ENCODE data around the gene HOXD3. TPM values are rescaled to one million over a fixed set of nuclear protein-coding genes. Genes with fewer than 3 reads are reported as not detected.
A peak's percentile ranks its signal among the peaks of the same experiment; 100 is the strongest.

Gene HOXD3
- total RNA-seq, 2 donors from 2014 or later: not detected

GRCh38 chr2:176126929-176127773 lies 30.0 kb upstream of the HOXD3 start:
- Mint-ChIP-seq H3K36me3 (ENCODE audit: low read depth) (peaks cover 18% of the 10 kb centered on the region), H3K9me3 (no peaks in the 10 kb centered on the region), H3K4me1 (peaks cover under 1% of the 10 kb centered on the region), H3K27ac (no peak overlapping the region), H3K4me3 (no peak overlapping the region), H3K27me3 (peaks cover 66% of the 10 kb centered on the region)
- ATAC-seq (replicated peaks): no peak

DNA sequence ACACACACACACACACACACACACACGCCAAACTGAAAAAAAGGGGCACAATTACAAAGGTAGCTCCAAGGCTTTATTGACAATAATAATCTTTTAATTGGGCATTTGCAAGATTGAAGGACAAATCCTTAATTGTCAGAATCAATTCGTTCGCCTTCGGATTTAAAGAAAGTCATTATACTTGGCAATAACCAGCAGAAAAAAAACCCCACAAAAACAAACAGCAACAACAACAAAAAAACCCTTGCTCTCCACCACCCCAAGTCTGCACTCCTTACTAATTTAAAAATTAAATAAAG lies 29.4 kb upstream of the HOXD3 start:
- peaks cover 71% of the 10 kb centered on the region for H3K27me3 Mint-ChIP-seq
- no peak overlapping the region for H3K4me3 Mint-ChIP-seq
- ATAC-seq (replicated peaks): no peak
- no peak overlapping the region for H3K27ac Mint-ChIP-seq
- H3K4me1 Mint-ChIP-seq: peaks cover 4% of the 10 kb centered on the region
- no peaks in the 10 kb centered on the region for H3K9me3 Mint-ChIP-seq
- H3K36me3 Mint-ChIP-seq (ENCODE audit: low read depth): peaks cover 23% of the 10 kb centered on the region

GRCh38 chr2:176128172-176128981 lies 28.7 kb upstream of the HOXD3 start:
- Mint-ChIP-seq H3K9me3 (no peaks in the 10 kb centered on the region), H3K27ac (no peak overlapping the region), H3K4me1 (peaks cover 4% of the 10 kb centered on the region), H3K36me3 (ENCODE audit: low read depth) (peaks cover 23% of the 10 kb centered on the region), H3K27me3 (peaks cover 74% of the 10 kb centered on the region), H3K4me3 (peak overlapping the region; percentile 19)
- no peak for ATAC-seq (replicated peaks)

- Mint-ChIP-seq H3K4me3 (peak within 1 kb of the TSS; percentile 75), H3K27me3 (peaks cover 75% of the 10 kb centered on the region), H3K9me3 (no peaks in the 10 kb centered on the region), H3K4me1 (peaks cover 4% of the 10 kb centered on the region), H3K36me3 (ENCODE audit: low read depth) (peaks cover 23% of the 10 kb centered on the region), H3K27ac (no peak within 1 kb of the TSS)
- ATAC-seq (replicated peaks): no peak
Measured at GRCh38 chr2:176128982-176129796, 27.9 kb upstream of the HOXD3 start, which contains the start of gene HOXD8. TSS of gene HOXD8 (plus strand) at chr2:176129705. CDS start at chr2:176130367, 662 bp downstream.

DNA sequence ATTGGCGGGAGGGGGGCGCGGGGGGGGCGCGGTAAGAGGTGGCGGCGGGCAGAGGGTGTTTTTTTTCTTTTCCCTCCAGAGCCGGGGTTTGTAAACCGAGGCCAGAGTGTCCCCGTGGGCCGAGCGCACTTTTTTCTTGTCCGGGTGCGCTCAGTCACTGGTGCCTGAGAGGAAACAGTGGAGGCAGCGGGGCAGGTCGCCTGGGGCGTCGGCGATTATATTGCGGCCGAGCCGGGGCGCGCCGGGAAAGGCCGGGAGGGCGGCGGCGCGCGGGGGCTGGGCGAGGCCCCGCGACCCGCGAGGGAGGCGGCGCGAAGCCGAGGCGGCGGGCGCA lies 27.3 kb upstream of the HOXD3 start:
- peaks cover 4% of the 10 kb centered on the region for H3K4me1 Mint-ChIP-seq
- no peaks in the 10 kb centered on the region for H3K9me3 Mint-ChIP-seq
- H3K36me3 Mint-ChIP-seq (ENCODE audit: low read depth): peaks cover 23% of the 10 kb centered on the region
- H3K27me3 Mint-ChIP-seq: peaks cover 74% of the 10 kb centered on the region
- no peak overlapping the region for H3K27ac Mint-ChIP-seq
- no peak overlapping the region for H3K4me3 Mint-ChIP-seq
- no peak for ATAC-seq (replicated peaks)

DNA sequence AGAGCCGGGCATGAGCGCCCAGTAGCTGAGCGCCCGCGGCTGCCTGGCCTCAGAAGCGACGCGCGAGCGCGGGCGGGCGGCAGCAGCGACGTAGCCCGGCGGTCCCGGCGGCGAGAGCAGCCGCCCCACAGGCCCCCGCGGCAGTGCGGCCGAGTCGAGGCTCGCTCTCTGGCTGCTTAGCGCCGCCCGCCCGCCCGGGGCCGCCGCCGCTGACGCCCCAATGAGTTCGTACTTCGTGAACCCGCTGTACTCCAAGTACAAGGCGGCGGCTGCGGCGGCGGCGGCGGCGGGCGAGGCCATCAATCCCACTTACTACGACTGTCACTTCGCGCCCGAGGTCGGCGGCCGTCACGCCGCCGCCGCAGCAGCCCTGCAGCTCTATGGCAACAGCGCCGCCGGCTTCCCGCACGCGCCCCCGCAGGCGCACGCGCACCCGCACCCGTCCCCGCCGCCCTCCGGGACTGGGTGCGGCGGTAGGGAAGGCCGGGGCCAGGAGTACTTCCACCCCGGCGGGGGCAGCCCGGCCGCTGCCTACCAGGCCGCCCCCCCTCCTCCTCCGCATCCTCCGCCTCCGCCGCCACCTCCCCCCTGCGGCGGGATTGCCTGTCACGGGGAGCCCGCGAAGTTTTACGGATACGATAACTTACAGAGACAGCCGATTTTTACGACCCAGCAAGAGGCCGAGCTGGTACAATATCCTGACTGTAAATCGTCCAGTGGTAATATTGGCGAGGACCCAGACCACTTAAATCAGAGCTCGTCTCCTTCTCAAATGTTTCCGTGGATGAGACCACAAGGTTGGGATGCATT lies 26.8 kb upstream of the HOXD3 start:
- H3K4me1 Mint-ChIP-seq: peaks cover 4% of the 10 kb centered on the region
- peaks cover 23% of the 10 kb centered on the region for H3K36me3 Mint-ChIP-seq (ENCODE audit: low read depth)
- no peak for ATAC-seq (replicated peaks)
- H3K27me3 Mint-ChIP-seq: peaks cover 76% of the 10 kb centered on the region
- H3K9me3 Mint-ChIP-seq: no peaks in the 10 kb centered on the region
- no peak overlapping the region for H3K27ac Mint-ChIP-seq
- H3K4me3 Mint-ChIP-seq: peak overlapping the region; percentile 75

DNA sequence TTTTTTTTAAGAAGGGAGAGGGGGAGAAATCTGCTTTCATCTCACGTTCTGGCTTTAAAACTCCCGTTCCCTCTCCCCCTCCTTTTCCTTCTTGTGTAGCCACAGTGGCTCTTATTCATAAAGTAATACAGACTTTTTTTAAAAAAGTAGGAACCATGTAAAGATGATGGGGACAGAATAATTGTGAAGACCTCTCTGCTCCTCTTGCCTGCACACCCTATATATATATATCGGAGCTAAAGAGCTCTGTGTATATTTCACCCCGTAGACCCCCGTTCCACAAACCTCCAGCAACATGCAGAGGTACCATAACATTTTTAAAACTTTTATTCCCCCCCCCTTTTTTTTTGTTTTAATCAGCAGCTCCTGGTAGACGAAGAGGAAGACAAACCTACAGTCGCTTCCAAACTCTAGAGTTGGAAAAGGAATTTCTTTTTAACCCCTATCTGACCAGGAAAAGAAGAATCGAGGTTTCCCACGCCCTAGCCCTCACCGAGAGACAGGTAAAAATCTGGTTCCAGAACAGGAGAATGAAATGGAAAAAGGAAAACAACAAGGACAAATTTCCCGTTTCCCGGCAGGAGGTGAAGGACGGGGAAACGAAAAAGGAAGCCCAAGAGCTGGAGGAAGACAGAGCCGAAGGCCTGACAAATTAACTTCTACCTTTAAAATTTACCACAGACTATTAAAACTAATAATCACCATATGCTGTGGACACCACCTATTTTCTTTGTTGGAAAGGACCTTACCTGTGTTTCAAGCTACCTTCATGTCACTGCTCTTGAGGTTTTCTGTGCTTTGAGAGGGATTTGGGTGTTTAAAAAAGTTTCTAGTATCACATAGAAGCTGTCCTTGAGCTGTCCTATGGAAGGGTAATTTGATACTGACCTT lies 25.9 kb upstream of the HOXD3 start:
- no peaks in the 10 kb centered on the region for H3K9me3 Mint-ChIP-seq
- H3K4me1 Mint-ChIP-seq: peaks cover 4% of the 10 kb centered on the region
- H3K27me3 Mint-ChIP-seq: peaks cover 76% of the 10 kb centered on the region
- H3K27ac Mint-ChIP-seq: no peak overlapping the region
- peak overlapping the region; percentile 75 for H3K4me3 Mint-ChIP-seq
- peaks cover 29% of the 10 kb centered on the region for H3K36me3 Mint-ChIP-seq (ENCODE audit: low read depth)
- ATAC-seq (replicated peaks): no peak

- Mint-ChIP-seq H3K9me3 (no peaks in the 10 kb centered on the region), H3K4me1 (peaks cover 4% of the 10 kb centered on the region), H3K36me3 (ENCODE audit: low read depth) (peaks cover 29% of the 10 kb centered on the region), H3K27me3 (peaks cover 75% of the 10 kb centered on the region), H3K4me3 (peak overlapping the region; percentile 75), H3K27ac (no peak overlapping the region)
- no peak for ATAC-seq (replicated peaks)
Measured at GRCh38 chr2:176131848-176132158, 25.3 kb upstream of the HOXD3 start.

DNA sequence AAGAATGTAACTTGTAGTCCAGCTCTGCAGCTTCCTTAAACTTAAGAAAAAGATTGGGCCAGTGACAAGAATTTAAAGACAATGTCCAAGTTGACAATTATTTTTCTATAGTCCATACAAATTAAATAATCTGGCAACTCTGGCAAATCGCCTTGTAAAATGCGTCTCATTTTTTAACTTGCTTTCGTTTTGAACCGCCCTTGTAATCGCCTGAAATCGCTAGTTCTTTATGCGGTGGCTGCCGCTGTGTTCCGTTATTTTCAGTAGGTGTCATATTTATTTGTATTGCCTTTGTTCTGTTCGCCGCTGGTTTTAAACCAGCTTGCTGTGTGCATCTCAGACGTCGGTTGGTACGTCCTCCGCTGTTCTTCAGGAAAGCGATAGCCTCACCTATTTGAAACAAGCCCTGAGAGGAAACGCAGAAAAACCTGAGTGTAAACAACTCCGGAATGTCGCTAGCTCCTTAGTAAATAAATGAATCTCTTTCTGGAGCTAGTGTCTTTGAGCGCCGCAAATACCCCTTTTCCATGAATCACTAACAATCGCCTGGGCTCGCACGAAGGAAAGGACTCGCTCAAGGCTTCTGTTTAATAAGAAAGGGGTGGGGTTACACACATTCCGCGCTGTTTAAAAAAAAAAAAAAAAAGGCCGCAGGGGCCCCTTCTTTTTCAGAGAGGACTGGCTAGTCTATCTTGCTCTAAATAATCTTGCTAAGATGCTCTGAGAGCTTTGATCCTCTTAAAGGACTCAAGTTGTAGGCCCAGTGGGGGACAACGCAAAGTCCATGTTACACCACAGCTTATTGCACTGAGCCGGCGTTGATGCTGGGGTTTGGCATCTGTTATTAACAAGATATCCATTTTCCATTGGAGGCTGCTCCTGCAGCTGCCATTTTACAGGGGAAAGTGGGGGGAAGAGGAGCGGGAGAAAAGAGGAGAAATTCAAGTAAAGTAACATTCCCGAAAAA lies 24.6 kb upstream of the HOXD3 start:
- peaks cover 29% of the 10 kb centered on the region for H3K36me3 Mint-ChIP-seq (ENCODE audit: low read depth)
- no peaks in the 10 kb centered on the region for H3K9me3 Mint-ChIP-seq
- peak overlapping the region; percentile 75 for H3K4me3 Mint-ChIP-seq
- H3K27me3 Mint-ChIP-seq: peaks cover 74% of the 10 kb centered on the region
- H3K4me1 Mint-ChIP-seq: peaks cover 4% of the 10 kb centered on the region
- H3K27ac Mint-ChIP-seq: no peak overlapping the region
- ATAC-seq (replicated peaks): no peak

GRCh38 chr2:176133389-176133788 lies 23.7 kb upstream of the HOXD3 start:
- no peak for ATAC-seq (replicated peaks)
- no peak overlapping the region for H3K27ac Mint-ChIP-seq
- H3K9me3 Mint-ChIP-seq: peaks cover 2% of the 10 kb centered on the region
- no peak overlapping the region for H3K4me3 Mint-ChIP-seq
- H3K27me3 Mint-ChIP-seq: peaks cover 74% of the 10 kb centered on the region
- H3K4me1 Mint-ChIP-seq: peaks cover 4% of the 10 kb centered on the region
- H3K36me3 Mint-ChIP-seq (ENCODE audit: low read depth): peaks cover 26% of the 10 kb centered on the region

GRCh38 chr2:176134035-176134434 lies 23.1 kb upstream of the HOXD3 start:
- peaks cover 30% of the 10 kb centered on the region for H3K36me3 Mint-ChIP-seq (ENCODE audit: low read depth)
- ATAC-seq (replicated peaks): no peak
- H3K4me3 Mint-ChIP-seq: no peak overlapping the region
- peaks cover 4% of the 10 kb centered on the region for H3K9me3 Mint-ChIP-seq
- peaks cover 74% of the 10 kb centered on the region for H3K27me3 Mint-ChIP-seq
- peaks cover 4% of the 10 kb centered on the region for H3K4me1 Mint-ChIP-seq
- H3K27ac Mint-ChIP-seq: no peak overlapping the region

- Mint-ChIP-seq H3K36me3 (ENCODE audit: low read depth) (peaks cover 34% of the 10 kb centered on the region), H3K27ac (no peak overlapping the region), H3K4me1 (peaks cover 4% of the 10 kb centered on the region), H3K27me3 (peaks cover 81% of the 10 kb centered on the region), H3K9me3 (peaks cover 4% of the 10 kb centered on the region), H3K4me3 (peak overlapping the region; percentile 40)
- ATAC-seq (replicated peaks): no peak
Measured at GRCh38 chr2:176135035-176135440, 22.1 kb upstream of the HOXD3 start.

Measured in activated T-helper 17 cell treated with anti-CD3 and anti-CD28 coated beads, Interleukin-2, amount 50 U/mL, for 72 hours (primary cell).